HepG2 (cell line): ENCODE measurements around the gene PGC. TPM values are rescaled to one million over a fixed set of nuclear protein-coding genes. Genes with fewer than 3 reads are reported as not detected.

ENCODE experiments used
- AGO2 ChIP-seq: fragments of 200-400 bp; formaldehyde crosslinking; optimal IDR thresholded peaks from 2 replicates; pipeline ENCODE3; 2017; ENCODE audit warnings: mild to moderate bottlenecking, low read depth, low read length, moderate library complexity
- ATAD3A ChIP-seq: sonication (generic); formaldehyde crosslinking; IDR thresholded peaks from 2 replicates; pipeline ENCODE4 v1.4.0; 2020; ENCODE audit warnings: missing genetic modification reagents
- HDAC2 ChIP-seq: sonication (generic); formaldehyde crosslinking; IDR thresholded peaks from 2 replicates; pipeline ENCODE4 v1.4.0; 2020; ENCODE audit warnings: missing genetic modification reagents
- KLF16 ChIP-seq, 2 experiments: sonication (generic) in 1 of 2; formaldehyde crosslinking in 1 of 2; IDR thresholded peaks; 2 replicates each; pipeline versions ENCODE4 v1.6.1 to v1.8.0; 2016 to 2023; ENCODE audit warnings: missing genetic modification reagents in 2 of 2, missing compliant biosample characterization in 1 of 2
- MTA1 ChIP-seq: sonication (generic); formaldehyde crosslinking; IDR thresholded peaks from 2 replicates; pipeline ENCODE4 v1.4.0; 2020; ENCODE audit warnings: missing genetic modification reagents, mild to moderate bottlenecking, borderline replicate concordance
- NFE2 ChIP-seq: sonication (generic); formaldehyde crosslinking; IDR thresholded peaks from 2 replicates; pipeline ENCODE4 v1.4.0; 2020; ENCODE audit warnings: missing genetic modification reagents
- NFE2L2 ChIP-seq: fragments of 150-350 bp; IDR thresholded peaks from 2 replicates; pipeline ENCODE4 v1.6.1; 2014; ENCODE audit warnings: low read length
- RBM22 ChIP-seq: fragments of 200-400 bp; formaldehyde crosslinking; optimal IDR thresholded peaks from 2 replicates; pipeline ENCODE3; 2017; ENCODE audit warnings: mild to moderate bottlenecking, low read length, moderate library complexity
- TBX2 ChIP-seq: sonication (generic); formaldehyde crosslinking; IDR thresholded peaks from 2 replicates; pipeline ENCODE4 v1.5.0; 2020; ENCODE audit warnings: missing genetic modification reagents, mild to moderate bottlenecking, borderline replicate concordance
- YEATS4 ChIP-seq: sonication (generic); formaldehyde crosslinking; IDR thresholded peaks from 2 replicates; pipeline ENCODE4 v1.4.0; 2020; ENCODE audit warnings: missing genetic modification reagents, borderline replicate concordance
- ZNF143 ChIP-seq: sonication (generic); formaldehyde crosslinking; IDR thresholded peaks from 2 replicates; pipeline ENCODE4 v1.4.0; 2020; ENCODE audit warnings: missing genetic modification reagents
- ZNF343 ChIP-seq: sonication (generic); formaldehyde crosslinking; IDR thresholded peaks from 2 replicates; pipeline ENCODE4 v1.4.0; 2020; ENCODE audit warnings: mild to moderate bottlenecking, missing genetic modification reagents
- ZNF577 ChIP-seq: sonication (generic); formaldehyde crosslinking; IDR thresholded peaks from 2 replicates; pipeline ENCODE4 v1.4.0; 2020; ENCODE audit warnings: mild to moderate bottlenecking, low read depth, missing genetic modification reagents, borderline replicate concordance
- polyA plus RNA-seq, 8 experiments: library from polyadenylated mRNA; depleted of rRNA in 3 of 8; stranded (reverse) in 7 of 8; unstranded in 1 of 8; fragments of >200 nt; fragmentation: Illumina TruSeq in 4 of 8; extraction: Trizol in 4 of 8; gene quantifications; 2 replicates each; pipeline versions ENCODE4 v1.2.1 to v1.2.3, GENCODE V29; 2011 to 2016; ENCODE audit warnings: low read depth in 4 of 8, missing spikeins in 1 of 8, mixed read lengths in 1 of 8; ENCODE audit not compliant: insufficient read depth in 1 of 8
- total RNA-seq, 5 experiments: library from RNA; depleted of rRNA; stranded (reverse); fragments of >200 nt; fragmentation: Illumina TruSeq; extraction: Trizol; gene quantifications; 2 replicates each; pipeline ENCODE4 v1.2.3, GENCODE V29; 2016; ENCODE audit warnings: low read depth in 1 of 5
- TF ChIP-seq, protein P1 (sequence below): sonication (generic); formaldehyde crosslinking; IDR thresholded peaks from 2 replicates; pipeline ENCODE4 v1.5.0; 2020; ENCODE audit warnings: mild to moderate bottlenecking, missing genetic modification reagents
- TF ChIP-seq, protein P2 (sequence below): sonication (generic); formaldehyde crosslinking; IDR thresholded peaks from 2 replicates; pipeline ENCODE4 v1.5.1; 2020; ENCODE audit warnings: missing genetic modification reagents, mild to moderate bottlenecking, borderline replicate concordance
- TF ChIP-seq, protein P3 (sequence below): IDR thresholded peaks from 2 replicates; pipeline ENCODE4 v1.6.1; 2016; ENCODE audit warnings: mild to moderate bottlenecking
- TF ChIP-seq, protein P4 (sequence below): sonication (generic); formaldehyde crosslinking; IDR thresholded peaks from 2 replicates; pipeline ENCODE4 v1.8.0; 2022; ENCODE audit warnings: mild to moderate bottlenecking, missing genetic modification reagents, moderate library complexity
- TF ChIP-seq, protein P5 (sequence below): sonication (generic); formaldehyde crosslinking; IDR thresholded peaks from 2 replicates; pipeline ENCODE4 v1.4.0; 2020; ENCODE audit warnings: missing genetic modification reagents, borderline replicate concordance

PGC gene
- total and polyA plus RNA-seq, 2 of the 13 experiments (the other 11 are each of a cell fraction or from before 2014, with no cell fraction given) = 426 to 502 TPM

DNA sequence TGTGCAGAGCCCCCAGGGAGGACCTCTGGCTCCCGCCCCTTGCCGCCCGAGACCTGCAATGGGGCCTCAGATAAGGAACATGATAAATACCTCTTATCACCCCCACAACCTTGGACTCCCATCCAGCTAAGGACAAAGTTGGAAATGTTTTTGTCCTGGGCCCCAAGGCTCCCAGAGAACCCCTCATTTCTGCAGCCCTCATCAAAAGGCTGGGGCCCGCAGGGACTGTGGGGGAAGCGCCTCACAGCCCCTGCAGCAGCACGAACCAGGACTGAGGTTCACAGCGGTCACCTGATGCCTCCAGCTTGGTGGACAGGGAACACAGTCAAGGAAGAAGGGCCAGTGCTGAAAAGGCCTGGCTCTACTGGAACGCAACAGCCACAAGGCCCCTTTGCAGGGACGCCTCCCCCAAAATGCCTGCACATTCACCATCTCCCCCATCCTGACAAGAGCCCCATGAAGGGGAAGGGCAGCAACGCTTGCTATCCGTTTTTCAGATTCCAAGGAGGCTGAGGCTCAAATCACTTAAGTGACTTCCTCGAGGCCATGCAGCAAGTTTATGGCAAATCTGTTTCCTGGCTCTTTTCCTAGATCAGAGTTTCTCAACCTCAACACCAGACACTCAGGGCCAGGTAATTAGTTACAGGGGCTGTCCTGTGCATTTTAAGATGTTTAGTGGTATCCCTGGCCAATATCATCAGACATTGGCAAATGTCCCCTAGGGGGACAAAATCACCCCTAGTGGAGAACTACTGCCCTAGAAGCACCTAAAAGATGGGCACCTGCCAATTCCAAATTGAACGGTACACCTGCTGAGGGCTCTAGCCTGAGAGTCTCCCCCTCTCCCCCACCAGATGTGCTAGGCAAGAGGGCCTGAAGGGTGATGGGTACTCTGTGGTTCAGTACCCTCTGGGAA lies 22.4 kb downstream of the PGC start (continued):
- TF ChIP-seq RBM22 = peak; percentile 17
- TF ChIP-seq MTA1 (CRISPR knock-in tag) = peak; percentile 76; the same call in 1 of the 2 replicates
- peak; percentile 51; the same call in 1 of the 2 replicates for TF ChIP-seq ZNF343 (CRISPR knock-in tag)
- no peak for TF ChIP-seq HDAC2
- TF ChIP-seq, protein P1, sequence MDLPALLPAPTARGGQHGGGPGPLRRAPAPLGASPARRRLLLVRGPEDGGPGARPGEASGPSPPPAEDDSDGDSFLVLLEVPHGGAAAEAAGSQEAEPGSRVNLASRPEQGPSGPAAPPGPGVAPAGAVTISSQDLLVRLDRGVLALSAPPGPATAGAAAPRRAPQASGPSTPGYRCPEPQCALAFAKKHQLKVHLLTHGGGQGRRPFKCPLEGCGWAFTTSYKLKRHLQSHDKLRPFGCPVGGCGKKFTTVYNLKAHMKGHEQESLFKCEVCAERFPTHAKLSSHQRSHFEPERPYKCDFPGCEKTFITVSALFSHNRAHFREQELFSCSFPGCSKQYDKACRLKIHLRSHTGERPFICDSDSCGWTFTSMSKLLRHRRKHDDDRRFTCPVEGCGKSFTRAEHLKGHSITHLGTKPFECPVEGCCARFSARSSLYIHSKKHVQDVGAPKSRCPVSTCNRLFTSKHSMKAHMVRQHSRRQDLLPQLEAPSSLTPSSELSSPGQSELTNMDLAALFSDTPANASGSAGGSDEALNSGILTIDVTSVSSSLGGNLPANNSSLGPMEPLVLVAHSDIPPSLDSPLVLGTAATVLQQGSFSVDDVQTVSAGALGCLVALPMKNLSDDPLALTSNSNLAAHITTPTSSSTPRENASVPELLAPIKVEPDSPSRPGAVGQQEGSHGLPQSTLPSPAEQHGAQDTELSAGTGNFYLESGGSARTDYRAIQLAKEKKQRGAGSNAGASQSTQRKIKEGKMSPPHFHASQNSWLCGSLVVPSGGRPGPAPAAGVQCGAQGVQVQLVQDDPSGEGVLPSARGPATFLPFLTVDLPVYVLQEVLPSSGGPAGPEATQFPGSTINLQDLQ (CRISPR knock-in tag) = no peak
- TF ChIP-seq, protein P2, sequence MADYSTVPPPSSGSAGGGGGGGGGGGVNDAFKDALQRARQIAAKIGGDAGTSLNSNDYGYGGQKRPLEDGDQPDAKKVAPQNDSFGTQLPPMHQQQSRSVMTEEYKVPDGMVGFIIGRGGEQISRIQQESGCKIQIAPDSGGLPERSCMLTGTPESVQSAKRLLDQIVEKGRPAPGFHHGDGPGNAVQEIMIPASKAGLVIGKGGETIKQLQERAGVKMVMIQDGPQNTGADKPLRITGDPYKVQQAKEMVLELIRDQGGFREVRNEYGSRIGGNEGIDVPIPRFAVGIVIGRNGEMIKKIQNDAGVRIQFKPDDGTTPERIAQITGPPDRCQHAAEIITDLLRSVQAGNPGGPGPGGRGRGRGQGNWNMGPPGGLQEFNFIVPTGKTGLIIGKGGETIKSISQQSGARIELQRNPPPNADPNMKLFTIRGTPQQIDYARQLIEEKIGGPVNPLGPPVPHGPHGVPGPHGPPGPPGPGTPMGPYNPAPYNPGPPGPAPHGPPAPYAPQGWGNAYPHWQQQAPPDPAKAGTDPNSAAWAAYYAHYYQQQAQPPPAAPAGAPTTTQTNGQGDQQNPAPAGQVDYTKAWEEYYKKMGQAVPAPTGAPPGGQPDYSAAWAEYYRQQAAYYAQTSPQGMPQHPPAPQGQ (CRISPR knock-in tag) = no peak
- no peak for TF ChIP-seq YEATS4 (CRISPR knock-in tag)
- no peak for TF ChIP-seq NFE2 (CRISPR knock-in tag)
- no peak for TF ChIP-seq ATAD3A (CRISPR knock-in tag)
- no peak for TF ChIP-seq ZNF577 (CRISPR knock-in tag)
- TF ChIP-seq NFE2L2 = no peak
- TF ChIP-seq, protein P3, sequence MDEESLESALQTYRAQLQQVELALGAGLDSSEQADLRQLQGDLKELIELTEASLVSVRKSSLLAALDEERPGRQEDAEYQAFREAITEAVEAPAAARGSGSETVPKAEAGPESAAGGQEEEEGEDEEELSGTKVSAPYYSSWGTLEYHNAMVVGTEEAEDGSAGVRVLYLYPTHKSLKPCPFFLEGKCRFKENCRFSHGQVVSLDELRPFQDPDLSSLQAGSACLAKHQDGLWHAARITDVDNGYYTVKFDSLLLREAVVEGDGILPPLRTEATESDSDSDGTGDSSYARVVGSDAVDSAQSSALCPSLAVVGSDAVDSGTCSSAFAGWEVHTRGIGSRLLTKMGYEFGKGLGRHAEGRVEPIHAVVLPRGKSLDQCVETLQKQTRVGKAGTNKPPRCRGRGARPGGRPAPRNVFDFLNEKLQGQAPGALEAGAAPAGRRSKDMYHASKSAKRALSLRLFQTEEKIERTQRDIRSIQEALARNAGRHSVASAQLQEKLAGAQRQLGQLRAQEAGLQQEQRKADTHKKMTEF (CRISPR knock-in tag) = no peak
- TF ChIP-seq, protein P4, sequence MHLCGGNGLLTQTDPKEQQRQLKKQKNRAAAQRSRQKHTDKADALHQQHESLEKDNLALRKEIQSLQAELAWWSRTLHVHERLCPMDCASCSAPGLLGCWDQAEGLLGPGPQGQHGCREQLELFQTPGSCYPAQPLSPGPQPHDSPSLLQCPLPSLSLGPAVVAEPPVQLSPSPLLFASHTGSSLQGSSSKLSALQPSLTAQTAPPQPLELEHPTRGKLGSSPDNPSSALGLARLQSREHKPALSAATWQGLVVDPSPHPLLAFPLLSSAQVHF (CRISPR knock-in tag) = no peak
- no peak for TF ChIP-seq KLF16 (CRISPR knock-in tag; IDR thresholded peaks at IDR 0.05)
- TF ChIP-seq TBX2 (CRISPR knock-in tag) = no peak
- TF ChIP-seq, protein P5, sequence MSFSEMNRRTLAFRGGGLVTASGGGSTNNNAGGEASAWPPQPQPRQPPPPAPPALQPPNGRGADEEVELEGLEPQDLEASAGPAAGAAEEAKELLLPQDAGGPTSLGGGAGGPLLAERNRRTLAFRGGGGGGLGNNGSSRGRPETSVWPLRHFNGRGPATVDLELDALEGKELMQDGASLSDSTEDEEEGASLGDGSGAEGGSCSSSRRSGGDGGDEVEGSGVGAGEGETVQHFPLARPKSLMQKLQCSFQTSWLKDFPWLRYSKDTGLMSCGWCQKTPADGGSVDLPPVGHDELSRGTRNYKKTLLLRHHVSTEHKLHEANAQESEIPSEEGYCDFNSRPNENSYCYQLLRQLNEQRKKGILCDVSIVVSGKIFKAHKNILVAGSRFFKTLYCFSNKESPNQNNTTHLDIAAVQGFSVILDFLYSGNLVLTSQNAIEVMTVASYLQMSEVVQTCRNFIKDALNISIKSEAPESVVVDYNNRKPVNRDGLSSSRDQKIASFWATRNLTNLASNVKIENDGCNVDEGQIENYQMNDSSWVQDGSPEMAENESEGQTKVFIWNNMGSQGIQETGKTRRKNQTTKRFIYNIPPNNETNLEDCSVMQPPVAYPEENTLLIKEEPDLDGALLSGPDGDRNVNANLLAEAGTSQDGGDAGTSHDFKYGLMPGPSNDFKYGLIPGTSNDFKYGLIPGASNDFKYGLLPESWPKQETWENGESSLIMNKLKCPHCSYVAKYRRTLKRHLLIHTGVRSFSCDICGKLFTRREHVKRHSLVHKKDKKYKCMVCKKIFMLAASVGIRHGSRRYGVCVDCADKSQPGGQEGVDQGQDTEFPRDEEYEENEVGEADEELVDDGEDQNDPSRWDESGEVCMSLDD (CRISPR knock-in tag) = peak; percentile 94
- no peak for TF ChIP-seq ZNF143
- TF ChIP-seq AGO2 = peak; percentile 27
